H9 (cell line): ENCODE data around the gene IGF1. TPM values are rescaled to one million over a fixed set of nuclear protein-coding genes. Genes with fewer than 3 reads are reported as not detected.

Source experiments
- DNase-seq: peaks from one replicate; pipeline ENCODE4 v3.0.0-alpha.2; 2017
- H2AFZ ChIP-seq: one replicate; pipeline ENCODE4 v1.6.1; 2013; ENCODE audit warnings: mild to moderate bottlenecking, low read length, control low read depth, moderate library complexity
- H2AK5ac ChIP-seq: 2 replicates; pipeline ENCODE4 v1.6.1; 2013; ENCODE audit warnings: low read length, control low read depth, mixed read lengths; ENCODE audit not compliant: insufficient read length
- H2BK120ac ChIP-seq: one replicate; pipeline ENCODE4 v1.6.1; 2013; ENCODE audit warnings: low read depth, mild to moderate bottlenecking, low read length, control low read depth, inconsistent platforms; ENCODE audit not compliant: poor library complexity, severe bottlenecking
- H2BK12ac ChIP-seq: 2 replicates; pipeline ENCODE4 v1.6.1; 2013; ENCODE audit warnings: low read length, control low read depth, mixed read lengths, low read depth; ENCODE audit not compliant: insufficient read length
- H2BK15ac ChIP-seq: 2 replicates; pipeline ENCODE4 v1.6.1; 2013; ENCODE audit warnings: low read depth, low read length, control low read depth
- H2BK20ac ChIP-seq: one replicate; pipeline ENCODE4 v1.6.1; 2013; ENCODE audit warnings: low read depth, mild to moderate bottlenecking, low read length, control low read depth, inconsistent platforms; ENCODE audit not compliant: poor library complexity, severe bottlenecking
- H2BK5ac ChIP-seq: 2 replicates; pipeline ENCODE4 v1.6.1; 2013; ENCODE audit warnings: low read length, control low read depth, mixed read lengths; ENCODE audit not compliant: insufficient read length
- H3K14ac ChIP-seq: 2 replicates; pipeline ENCODE4 v1.6.1; 2013; ENCODE audit warnings: low read length, control low read depth; ENCODE audit not compliant: insufficient read depth
- H3K18ac ChIP-seq: 2 replicates; pipeline ENCODE4 v1.6.1; 2013; ENCODE audit warnings: low read depth, mild to moderate bottlenecking, mixed read lengths, low read length, control low read depth; ENCODE audit not compliant: insufficient read length
- H3K23ac ChIP-seq: 2 replicates; pipeline ENCODE4 v1.6.1; 2013; ENCODE audit warnings: low read length, control low read depth, mixed read lengths, low read depth; ENCODE audit not compliant: insufficient read length
- H3K23me2 ChIP-seq: 2 replicates; pipeline ENCODE4 v1.6.1; 2013; ENCODE audit warnings: low read depth, mild to moderate bottlenecking, mixed read lengths, low read length, control low read depth; ENCODE audit not compliant: insufficient read length, poor library complexity, severe bottlenecking
- H3K27ac ChIP-seq: 2 replicates; pipeline ENCODE4 v1.5.1; 2013; ENCODE audit warnings: low read length, control low read depth, mixed read lengths, low read depth; ENCODE audit not compliant: insufficient read length
- H3K27me3 ChIP-seq: 2 replicates; pipeline ENCODE4 v1.6.1; 2013; ENCODE audit warnings: low read length, control low read depth, inconsistent platforms; ENCODE audit not compliant: insufficient read depth
- H3K4ac ChIP-seq: 2 replicates; pipeline ENCODE4 v1.6.1; 2013; ENCODE audit warnings: low read depth, mild to moderate bottlenecking, control low read depth, inconsistent platforms, low read length, moderate library complexity
- H3K4me1 ChIP-seq: 2 replicates; pipeline ENCODE4 v1.6.1; 2013; ENCODE audit warnings: low read length, control low read depth, inconsistent platforms; ENCODE audit not compliant: insufficient read depth
- H3K4me2 ChIP-seq: 2 replicates; pipeline ENCODE4 v1.6.1; 2013; ENCODE audit warnings: low read length, control low read depth, mixed read lengths; ENCODE audit not compliant: insufficient read length, insufficient read depth
- H3K56ac ChIP-seq: 2 replicates; pipeline ENCODE4 v1.6.1; 2013; ENCODE audit warnings: low read depth, mild to moderate bottlenecking, mixed read lengths, low read length, control low read depth; ENCODE audit not compliant: insufficient read length
- H3K79me1 ChIP-seq: 2 replicates; pipeline ENCODE4 v1.6.1; 2013; ENCODE audit warnings: low read depth, mild to moderate bottlenecking, moderate library complexity, low read length, control low read depth, inconsistent platforms; ENCODE audit not compliant: insufficient read depth, poor library complexity, severe bottlenecking
- H3K79me2 ChIP-seq: 2 replicates; pipeline ENCODE4 v1.6.1; 2013; ENCODE audit warnings: low read length, control low read depth, inconsistent platforms; ENCODE audit not compliant: insufficient read depth
- H3K9ac ChIP-seq: 2 replicates; pipeline ENCODE4 v1.6.1; 2013; ENCODE audit warnings: low read length, control low read depth, mixed read lengths; ENCODE audit not compliant: insufficient read length; ENCODE audit errors: extremely low read depth
- H3K9me3 ChIP-seq: one replicate; pipeline ENCODE4 v1.6.1; 2013; ENCODE audit warnings: low read depth, low read length, inconsistent platforms; ENCODE audit not compliant: control insufficient read depth
- H3T11ph ChIP-seq: one replicate; pipeline ENCODE4 v1.6.1; 2013; ENCODE audit warnings: mild to moderate bottlenecking, low read length, control low read depth, inconsistent platforms
- H4K20me1 ChIP-seq: one replicate; pipeline ENCODE4 v1.6.1; 2013; ENCODE audit not compliant: control insufficient read depth, insufficient read length, insufficient read depth
- H4K5ac ChIP-seq: 2 replicates; pipeline ENCODE4 v1.6.1; 2013; ENCODE audit warnings: low read depth, mild to moderate bottlenecking, mixed read lengths, low read length, control low read depth; ENCODE audit not compliant: insufficient read length
- H4K8ac ChIP-seq: replicated peaks from 2 replicates; pipeline ENCODE4 v1.6.1; 2013; ENCODE audit warnings: low read length, control low read depth, mixed read lengths, low read depth; ENCODE audit not compliant: insufficient read length
- H4K91ac ChIP-seq: 2 replicates; pipeline ENCODE4 v1.6.1; 2013; ENCODE audit warnings: low read depth, mild to moderate bottlenecking, moderate library complexity, mixed read lengths, low read length, control low read depth; ENCODE audit not compliant: insufficient read length
- H3K27ac Mint-ChIP-seq, 3 experiments: 2 replicates in 2 of 3; 3 replicates in 1 of 3; pipeline ENCODE4 v1.8.0; 2020 to 2021; ENCODE audit warnings: mixed read lengths in 3 of 3, mild to moderate bottlenecking in 1 of 3, moderate library complexity in 1 of 3
- H3K27me3 Mint-ChIP-seq: 2 replicates; pipeline ENCODE4 v1.8.0; 2021; ENCODE audit warnings: low read depth, mild to moderate bottlenecking, moderate library complexity, mixed read lengths
- H3K36me3 Mint-ChIP-seq, 3 experiments: 2 replicates in 2 of 3; 3 replicates in 1 of 3; pipeline ENCODE4 v1.8.0; 2020 to 2021; ENCODE audit warnings: low read depth in 3 of 3, mixed read lengths in 3 of 3; ENCODE audit not compliant: insufficient read depth in 1 of 3
- H3K4me1 Mint-ChIP-seq, 2 experiments: 2 replicates each; pipeline ENCODE4 v1.8.0; 2020; ENCODE audit warnings: mixed read lengths in 2 of 2
- H3K4me3 Mint-ChIP-seq, 2 experiments: 2 replicates in 1 of 2; 3 replicates in 1 of 2; pipeline ENCODE4 v1.8.0; 2020 to 2021; ENCODE audit warnings: mild to moderate bottlenecking in 2 of 2, mixed read lengths in 2 of 2, moderate library complexity in 1 of 2
- H3K9me3 Mint-ChIP-seq, 2 experiments: 2 replicates in 1 of 2; 3 replicates in 1 of 2; pipeline ENCODE4 v1.8.0; 2020; ENCODE audit warnings: mild to moderate bottlenecking in 2 of 2, mixed read lengths in 2 of 2, moderate library complexity in 1 of 2
- WGBS: extraction: QIAGEN DNeasy Blood & Tissue Kit; methylation state at CpG from one replicate; pipeline ENCODE4 v1.1.7; 2013; ENCODE audit warnings: missing lambda C conversion rate, low lambda C conversion rate, mixed read lengths; ENCODE audit not compliant: insufficient read length; ENCODE audit errors: extremely low coverage; 5-methylcytosine and 5-hydroxymethylcytosine counted together
- total RNA-seq: library from RNA; stranded (reverse); gene quantifications from 2 replicates; pipeline ENCODE4 v1.2.1, GENCODE V29; 2021
- TF ChIP-seq, protein P1 (sequence below): fragments of 200-600 bp; sonication (generic); conservative IDR thresholded peaks from 3 replicates; pipeline ENCODE4 v1.8.0; 2021; ENCODE audit warnings: antibody characterized with exemption, mild to moderate bottlenecking

The IGF1 gene
- total RNA-seq, 1 experiment from 2014 or later, result not detected

DNA sequence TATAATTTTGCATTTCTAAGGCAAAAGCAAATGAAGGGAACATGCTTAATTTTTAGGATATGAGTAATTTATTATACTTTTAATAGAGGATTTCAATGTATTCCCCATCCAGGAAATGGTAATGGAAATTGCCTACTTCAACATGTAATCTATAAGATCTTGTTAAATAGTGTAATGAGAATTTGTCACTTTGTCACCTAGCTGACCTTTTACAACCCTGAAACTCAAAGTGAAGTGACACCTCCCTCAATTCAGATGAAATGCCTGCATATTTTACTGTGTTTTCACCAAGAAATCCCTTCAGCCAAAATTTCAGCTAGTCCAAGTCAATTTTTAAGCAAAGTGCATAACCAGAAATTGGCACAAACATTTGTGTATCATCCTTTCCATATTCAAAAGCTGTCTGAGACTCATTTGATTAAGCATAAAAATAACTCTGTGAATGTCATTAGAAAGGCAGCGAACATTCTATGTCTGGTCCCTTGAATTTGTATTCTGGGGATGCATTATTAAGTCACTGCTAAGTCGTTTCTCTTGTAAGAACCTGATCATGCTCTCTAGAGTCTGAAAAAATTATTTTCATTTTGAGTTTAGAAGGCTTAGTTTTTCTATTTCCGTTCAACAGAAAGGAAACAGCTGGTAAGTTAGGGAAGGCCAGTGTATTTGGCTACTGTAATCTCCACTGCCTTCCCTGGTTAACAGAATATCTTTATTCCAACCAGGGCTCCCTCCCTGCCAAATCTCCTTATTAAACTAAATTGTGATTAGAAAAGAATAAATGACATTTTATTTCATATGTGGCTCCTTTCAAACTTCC lies 100.8 kb downstream of the IGF1 start:
- no peak overlapping the region for H3K4ac ChIP-seq
- no peaks in the 10 kb centered on the region for H3K79me1 ChIP-seq
- peaks cover 12 to 18% of the 10 kb centered on the region in 2 experiments for H3K9me3 Mint-ChIP-seq
- H3T11ph ChIP-seq, result no peak overlapping the region
- H3K4me3 Mint-ChIP-seq, result no peak overlapping the region
- no peak for DNase-seq
- no peak overlapping the region for H3K9ac ChIP-seq
- H3K36me3 Mint-ChIP-seq, result peaks cover 0 to 3% (median 0%) of the 10 kb centered on the region in 3 experiments; a peak in 4 of 7 replicates
- no peak overlapping the region for H2BK5ac ChIP-seq
- H2BK12ac ChIP-seq, result no peak overlapping the region
- H2BK20ac ChIP-seq, result no peak overlapping the region
- H4K91ac ChIP-seq, result no peak overlapping the region
- no peaks in the 10 kb centered on the region for H4K20me1 ChIP-seq
- no peak overlapping the region for H4K8ac ChIP-seq
- H3K4me1 ChIP-seq, result no peaks in the 10 kb centered on the region
- no peak overlapping the region for H3K4me2 ChIP-seq
- H3K23me2 ChIP-seq, result no peaks in the 10 kb centered on the region
- no peak overlapping the region for H3K27ac Mint-ChIP-seq
- H3K27me3 ChIP-seq, result no peaks in the 10 kb centered on the region
- no peak overlapping the region for H3K23ac ChIP-seq
- no peak overlapping the region for H3K56ac ChIP-seq
- no peaks in the 10 kb centered on the region for H3K27me3 Mint-ChIP-seq
- H3K9me3 ChIP-seq, result no peaks in the 10 kb centered on the region
- H4K5ac ChIP-seq, result no peak overlapping the region
- H3K79me2 ChIP-seq, result no peaks in the 10 kb centered on the region
- H3K18ac ChIP-seq, result no peak overlapping the region
- H2AK5ac ChIP-seq, result no peak overlapping the region
- no peak overlapping the region for H3K27ac ChIP-seq
- H2AFZ ChIP-seq, result no peak overlapping the region
- no peaks in the 10 kb centered on the region for H3K4me1 Mint-ChIP-seq
- H2BK120ac ChIP-seq, result no peak overlapping the region
- TF ChIP-seq, protein P1, sequence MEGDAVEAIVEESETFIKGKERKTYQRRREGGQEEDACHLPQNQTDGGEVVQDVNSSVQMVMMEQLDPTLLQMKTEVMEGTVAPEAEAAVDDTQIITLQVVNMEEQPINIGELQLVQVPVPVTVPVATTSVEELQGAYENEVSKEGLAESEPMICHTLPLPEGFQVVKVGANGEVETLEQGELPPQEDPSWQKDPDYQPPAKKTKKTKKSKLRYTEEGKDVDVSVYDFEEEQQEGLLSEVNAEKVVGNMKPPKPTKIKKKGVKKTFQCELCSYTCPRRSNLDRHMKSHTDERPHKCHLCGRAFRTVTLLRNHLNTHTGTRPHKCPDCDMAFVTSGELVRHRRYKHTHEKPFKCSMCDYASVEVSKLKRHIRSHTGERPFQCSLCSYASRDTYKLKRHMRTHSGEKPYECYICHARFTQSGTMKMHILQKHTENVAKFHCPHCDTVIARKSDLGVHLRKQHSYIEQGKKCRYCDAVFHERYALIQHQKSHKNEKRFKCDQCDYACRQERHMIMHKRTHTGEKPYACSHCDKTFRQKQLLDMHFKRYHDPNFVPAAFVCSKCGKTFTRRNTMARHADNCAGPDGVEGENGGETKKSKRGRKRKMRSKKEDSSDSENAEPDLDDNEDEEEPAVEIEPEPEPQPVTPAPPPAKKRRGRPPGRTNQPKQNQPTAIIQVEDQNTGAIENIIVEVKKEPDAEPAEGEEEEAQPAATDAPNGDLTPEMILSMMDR, result no peak
- no peak overlapping the region for H3K14ac ChIP-seq
- no CpG with 5 or more reads among the region's 3 CpGs for WGBS
- no peak overlapping the region for H2BK15ac ChIP-seq
